ENCODE measurements around the gene NRG4. TPM values are rescaled to one million over a fixed set of nuclear protein-coding genes. Genes with fewer than 3 reads are reported as not detected.
"Not testable (repeated sequence)": the region's sequence is repeated elsewhere in the genome, so short reads cannot be mapped to it uniquely, and the experiment has no call there.

The NRG4 gene
- total RNA-seq, 2 donors from 2014 or later: 0.51 to 0.95 TPM

DNA sequence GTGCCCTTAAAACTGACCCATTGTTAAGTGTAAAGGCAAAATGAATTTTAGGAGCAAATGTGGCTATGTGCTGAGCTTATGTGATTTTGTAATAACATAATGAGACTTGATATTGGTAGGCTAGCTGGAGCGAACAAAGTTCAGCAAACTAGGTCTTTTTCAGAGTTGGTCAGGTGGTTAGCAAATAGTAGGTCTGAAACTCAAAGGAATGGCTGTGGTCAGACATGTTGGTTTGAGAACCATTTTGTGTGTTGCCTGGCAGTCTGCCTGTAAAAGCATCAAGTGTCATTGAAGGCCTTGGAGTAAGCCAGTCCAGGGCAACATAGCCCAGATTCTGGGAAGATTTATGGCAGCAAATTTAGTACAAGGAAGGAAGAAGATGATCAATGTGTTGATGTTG, 92.1 kb downstream of the NRG4 start:
- H3K4me3 ChIP-seq (ENCODE audit: low read length): no peak overlapping the region
- Mint-ChIP-seq H3K4me3 (no peak overlapping the region), H3K27ac (no peak overlapping the region), H3K4me1 (peaks cover 20% of the 10 kb centered on the region), H3K9me3 (no peaks in the 10 kb centered on the region), H3K27me3 (ENCODE audit: insufficient read depth) (no peaks in the 10 kb centered on the region), H3K36me3 (ENCODE audit: low read depth) (peaks cover 37% of the 10 kb centered on the region)
- H3K4me1 ChIP-seq (ENCODE audit: control insufficient read depth, insufficient read depth, low read length): peaks cover 6% of the 10 kb centered on the region
- H3K27ac ChIP-seq (ENCODE audit: low read depth, low read length): no peak overlapping the region
- H3K27me3 ChIP-seq (ENCODE audit: control insufficient read depth, insufficient read depth, low read length, poor library complexity, severe bottlenecking): no peaks in the 10 kb centered on the region
- peaks cover 75% of the 10 kb centered on the region for H3K36me3 ChIP-seq (ENCODE audit: control insufficient read depth, insufficient read depth, low read length)
- no peak for DNase-seq
- H3K9ac ChIP-seq (ENCODE audit: extremely low read depth, low read length, poor library complexity, severe bottlenecking): no peak overlapping the region
- 96 to 100% methylated on average over 1 of the region's 1 CpG for WGBS, 2 experiments (ENCODE audit: insufficient coverage in 1 of 2, insufficient read length in 1 of 2)
- no peaks in the 10 kb centered on the region for H3K9me3 ChIP-seq (ENCODE audit: control insufficient read depth, low read length)
- TF ChIP-seq, protein P1, sequence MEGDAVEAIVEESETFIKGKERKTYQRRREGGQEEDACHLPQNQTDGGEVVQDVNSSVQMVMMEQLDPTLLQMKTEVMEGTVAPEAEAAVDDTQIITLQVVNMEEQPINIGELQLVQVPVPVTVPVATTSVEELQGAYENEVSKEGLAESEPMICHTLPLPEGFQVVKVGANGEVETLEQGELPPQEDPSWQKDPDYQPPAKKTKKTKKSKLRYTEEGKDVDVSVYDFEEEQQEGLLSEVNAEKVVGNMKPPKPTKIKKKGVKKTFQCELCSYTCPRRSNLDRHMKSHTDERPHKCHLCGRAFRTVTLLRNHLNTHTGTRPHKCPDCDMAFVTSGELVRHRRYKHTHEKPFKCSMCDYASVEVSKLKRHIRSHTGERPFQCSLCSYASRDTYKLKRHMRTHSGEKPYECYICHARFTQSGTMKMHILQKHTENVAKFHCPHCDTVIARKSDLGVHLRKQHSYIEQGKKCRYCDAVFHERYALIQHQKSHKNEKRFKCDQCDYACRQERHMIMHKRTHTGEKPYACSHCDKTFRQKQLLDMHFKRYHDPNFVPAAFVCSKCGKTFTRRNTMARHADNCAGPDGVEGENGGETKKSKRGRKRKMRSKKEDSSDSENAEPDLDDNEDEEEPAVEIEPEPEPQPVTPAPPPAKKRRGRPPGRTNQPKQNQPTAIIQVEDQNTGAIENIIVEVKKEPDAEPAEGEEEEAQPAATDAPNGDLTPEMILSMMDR (conservative IDR thresholded peaks at IDR 0.05): no peak

DNA sequence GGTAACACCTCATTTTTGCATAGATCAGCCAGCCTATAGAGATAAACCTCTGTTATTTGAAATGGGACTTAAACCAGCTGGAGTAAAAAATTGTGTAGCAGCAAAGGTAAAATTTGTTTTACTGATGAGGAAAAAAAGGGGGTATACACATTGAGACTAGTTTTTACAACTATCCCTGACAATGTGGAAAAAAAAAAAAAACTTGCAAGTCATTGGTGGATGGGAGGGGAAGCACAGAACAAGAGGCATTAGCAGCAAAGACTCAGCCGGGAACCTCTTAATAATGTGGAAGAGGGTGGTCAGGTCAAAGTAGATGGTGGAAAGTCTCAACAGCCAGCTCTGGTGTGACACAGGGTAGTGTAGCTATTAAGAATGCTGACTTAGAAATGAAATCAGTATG, 94.1 kb downstream of the NRG4 start:
- no peak overlapping the region for H3K4me3 ChIP-seq (ENCODE audit: low read length)
- peaks cover 5% of the 10 kb centered on the region for H3K4me1 Mint-ChIP-seq
- DNase-seq: no peak
- no peaks in the 10 kb centered on the region for H3K9me3 Mint-ChIP-seq
- H3K27me3 Mint-ChIP-seq (ENCODE audit: insufficient read depth): no peaks in the 10 kb centered on the region
- no peak overlapping the region for H3K27ac ChIP-seq (ENCODE audit: low read depth, low read length)
- TF ChIP-seq, protein P1 (conservative IDR thresholded peaks at IDR 0.05): no peak
- no peak overlapping the region for H3K27ac Mint-ChIP-seq
- no peaks in the 10 kb centered on the region for H3K9me3 ChIP-seq (ENCODE audit: control insufficient read depth, low read length)
- 85 to 95% methylated on average over 1 of the region's 1 CpG for WGBS, 2 experiments (ENCODE audit: insufficient coverage in 1 of 2, insufficient read length in 1 of 2)
- H3K36me3 Mint-ChIP-seq (ENCODE audit: low read depth): peaks cover 50% of the 10 kb centered on the region
- no peaks in the 10 kb centered on the region for H3K4me1 ChIP-seq (ENCODE audit: control insufficient read depth, insufficient read depth, low read length)
- H3K4me3 Mint-ChIP-seq: no peak overlapping the region
- H3K9ac ChIP-seq (ENCODE audit: extremely low read depth, low read length, poor library complexity, severe bottlenecking): no peak overlapping the region
- H3K27me3 ChIP-seq (ENCODE audit: control insufficient read depth, insufficient read depth, low read length, poor library complexity, severe bottlenecking): no peaks in the 10 kb centered on the region
- H3K36me3 ChIP-seq (ENCODE audit: control insufficient read depth, insufficient read depth, low read length): peaks cover 77% of the 10 kb centered on the region

DNA sequence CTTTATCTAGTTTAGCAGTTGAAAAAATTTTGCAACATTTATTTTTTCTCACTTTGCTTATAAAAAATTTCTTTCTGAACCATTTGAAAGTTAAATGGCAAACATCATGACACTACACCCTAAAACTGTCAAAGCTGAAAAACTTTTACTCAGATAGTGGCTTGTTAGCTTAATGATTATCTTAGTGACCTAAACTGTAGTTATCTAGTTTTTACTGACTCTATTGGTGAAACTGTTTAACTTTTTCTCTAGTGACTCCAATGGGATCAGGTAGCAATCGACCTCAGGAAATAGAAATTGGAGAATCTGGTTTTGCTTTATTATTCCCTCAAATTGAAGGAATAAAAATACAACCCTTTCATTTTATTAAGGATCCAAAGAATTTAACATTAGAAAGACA, 95.2 kb downstream of the NRG4 start:
- H3K9ac ChIP-seq (ENCODE audit: extremely low read depth, low read length, poor library complexity, severe bottlenecking): no peak overlapping the region
- H3K36me3 ChIP-seq (ENCODE audit: control insufficient read depth, insufficient read depth, low read length): peaks cover 69% of the 10 kb centered on the region
- Mint-ChIP-seq H3K36me3 (ENCODE audit: low read depth) (peaks cover 50% of the 10 kb centered on the region), H3K9me3 (no peaks in the 10 kb centered on the region), H3K27ac (no peak overlapping the region), H3K27me3 (ENCODE audit: insufficient read depth) (no peaks in the 10 kb centered on the region), H3K4me1 (peaks cover 5% of the 10 kb centered on the region), H3K4me3 (no peak overlapping the region)
- H3K27ac ChIP-seq (ENCODE audit: low read depth, low read length): no peak overlapping the region
- no peak for DNase-seq
- H3K9me3 ChIP-seq (ENCODE audit: control insufficient read depth, low read length): no peaks in the 10 kb centered on the region
- H3K4me1 ChIP-seq (ENCODE audit: control insufficient read depth, insufficient read depth, low read length): no peaks in the 10 kb centered on the region
- WGBS, 2 experiments (ENCODE audit: insufficient coverage in 1 of 2, insufficient read length in 1 of 2): 73 to 100% methylated on average over 1 of the region's 1 CpG
- H3K27me3 ChIP-seq (ENCODE audit: control insufficient read depth, insufficient read depth, low read length, poor library complexity, severe bottlenecking): no peaks in the 10 kb centered on the region
- H3K4me3 ChIP-seq (ENCODE audit: low read length): no peak overlapping the region
- TF ChIP-seq, protein P1 (conservative IDR thresholded peaks at IDR 0.05): no peak

DNA sequence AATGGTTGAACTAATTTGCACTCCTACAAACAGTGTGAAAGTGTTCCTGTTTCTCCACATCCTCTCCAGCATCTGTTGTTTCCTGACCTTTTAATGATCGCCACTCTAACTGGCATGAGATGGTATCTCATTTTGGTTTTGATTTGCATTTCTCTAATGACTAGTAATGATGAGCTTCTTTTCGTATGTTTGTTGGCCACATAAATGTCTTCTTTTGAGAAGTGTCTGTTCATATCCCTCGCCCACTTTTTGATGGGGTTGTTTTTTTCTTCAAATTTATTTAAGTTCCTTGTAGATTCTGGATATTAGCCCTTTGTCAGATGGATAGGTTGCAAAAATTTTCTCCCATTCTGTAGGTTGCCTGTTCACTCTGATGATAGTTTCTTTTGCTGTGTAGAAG, 101.9 kb downstream of the NRG4 start:
- Mint-ChIP-seq H3K36me3 (ENCODE audit: low read depth) (peaks cover 69% of the 10 kb centered on the region), H3K9me3 (peaks cover 14% of the 10 kb centered on the region)
- Histone ChIP-seq H3K36me3 (ENCODE audit: control insufficient read depth, insufficient read depth, low read length) (peaks cover 78% of the 10 kb centered on the region), H3K9me3 (ENCODE audit: control insufficient read depth, low read length) (peaks cover 20% of the 10 kb centered on the region)
- H3K27me3 ChIP-seq (ENCODE audit: control insufficient read depth, insufficient read depth, low read length, poor library complexity, severe bottlenecking); H3K9ac ChIP-seq (ENCODE audit: extremely low read depth, low read length, poor library complexity, severe bottlenecking); H3K27me3 Mint-ChIP-seq (ENCODE audit: insufficient read depth); H3K4me1 ChIP-seq (ENCODE audit: control insufficient read depth, insufficient read depth, low read length); H3K4me1 Mint-ChIP-seq; H3K27ac Mint-ChIP-seq; H3K27ac ChIP-seq (ENCODE audit: low read depth, low read length); H3K4me3 Mint-ChIP-seq; H3K4me3 ChIP-seq (ENCODE audit: low read length); DNase-seq: not testable (repeated sequence)
- 95 to 100% methylated on average over 1 to 3 of the region's 3 CpGs for WGBS, 2 experiments (ENCODE audit: insufficient coverage in 1 of 2, insufficient read length in 1 of 2)

All from endodermal cell (in vitro differentiated cells).